Transverse colon (tissue), 4 donors: ENCODE data around the gene CALN1. TPM values are rescaled to one million over a fixed set of nuclear protein-coding genes. Genes with fewer than 3 reads are reported as not detected.

Experiments
- DNase-seq: peaks from one replicate; pipeline ENCODE4 v3.0.0-alpha.2; 2019
- H3K27ac ChIP-seq, 4 donors: fragments of 200-600 bp; sonication (generic); 2 replicates each; pipeline ENCODE4 v1.5.1; 2016 to 2018; ENCODE audit warnings: inconsistent platforms in 4 of 4
- H3K27me3 ChIP-seq: fragments of 200-600 bp; sonication (generic); 2 replicates; pipeline ENCODE4 v1.5.1; 2017; ENCODE audit warnings: inconsistent platforms
- H3K36me3 ChIP-seq, 4 donors: fragments of 200-600 bp; sonication (generic); 2 replicates each; pipeline ENCODE4 v1.5.1; 2017 to 2019; ENCODE audit warnings: inconsistent platforms in 4 of 4
- H3K4me1 ChIP-seq, 4 donors: fragments of 200-600 bp; sonication (generic); 2 replicates each; pipeline ENCODE4 v1.5.1; 2017 to 2020; ENCODE audit warnings: inconsistent platforms in 4 of 4
- H3K4me3 ChIP-seq, 4 donors: fragments of 200-600 bp; sonication (generic); 1 replicate in 1 of 4; 2 replicates in 3 of 4; pipeline versions ENCODE4 v1.5.1 to v1.6.1; 2017 to 2019; ENCODE audit warnings: inconsistent platforms in 4 of 4
- H3K9me3 ChIP-seq, 2 donors: fragments of 200-600 bp; sonication (generic); 2 replicates each; pipeline ENCODE4 v1.5.1; 2017 to 2019; ENCODE audit warnings: inconsistent platforms in 2 of 2
- EP300 ChIP-seq: sonication (generic); formaldehyde crosslinking; IDR thresholded peaks from one replicate; pipeline ENCODE4 v1.6.1; 2017; ENCODE audit warnings: antibody characterized with exemption, low read depth
- POLR2A ChIP-seq: fragments of 450-650 bp; IDR thresholded peaks from one replicate; pipeline ENCODE4 v1.6.1; 2016; ENCODE audit warnings: antibody characterized with exemption, mild to moderate bottlenecking, moderate library complexity
- POLR2AphosphoS5 ChIP-seq, 3 donors: sonication (generic); formaldehyde crosslinking; IDR thresholded peaks; one replicate each; pipeline ENCODE4 v1.6.1; 2016; ENCODE audit warnings: antibody characterized with exemption in 3 of 3
- WGBS, 2 donors: methylation state at CpG; one replicate each; pipeline ENCODE4 v1.1.5; 2018; ENCODE audit warnings: low coverage in 1 of 2; 5-methylcytosine and 5-hydroxymethylcytosine counted together
- in situ Hi-C, 4 donors: fragments of 200-750 bp; cut with MboI; loops; one replicate each; pipeline versions ENCODE4 v1.15.0 to v1.15.1; 2017; ENCODE audit warnings: low sequenced_read_pairs in 3 of 4, low pct_ligation_motif_present in 1 of 4, low pct_unique_long_range_greater_than_20kb in 1 of 4
- intact Hi-C: fragments of 100-400 bp; cut with DNase I; formaldehyde crosslinking; loops from one replicate; pipeline ENCODE4 v1.15.1; 2023; ENCODE audit warnings: low total_unique reads
- total RNA-seq, 4 donors: library from RNA; depleted of rRNA; stranded (reverse); fragments of >200 nt; gene quantifications; one replicate each; pipeline ENCODE4 v1.1.0, GENCODE V29; 2016
- TF ChIP-seq, protein P1 (sequence below), 5 experiments: fragments of 200-600 bp in 3 of 5; fragments of 450-650 bp in 2 of 5; sonication (generic) in 3 of 5; IDR thresholded peaks; 1 replicate in 2 of 5; 2 replicates in 3 of 5; pipeline ENCODE4 v1.5.1; 2016 to 2017; ENCODE audit warnings: antibody characterized with exemption in 5 of 5, inconsistent platforms in 3 of 5, mild to moderate bottlenecking in 2 of 5, moderate library complexity in 1 of 5

CALN1 gene
- total RNA-seq, 4 donors from 2014 or later: not detected

DNA sequence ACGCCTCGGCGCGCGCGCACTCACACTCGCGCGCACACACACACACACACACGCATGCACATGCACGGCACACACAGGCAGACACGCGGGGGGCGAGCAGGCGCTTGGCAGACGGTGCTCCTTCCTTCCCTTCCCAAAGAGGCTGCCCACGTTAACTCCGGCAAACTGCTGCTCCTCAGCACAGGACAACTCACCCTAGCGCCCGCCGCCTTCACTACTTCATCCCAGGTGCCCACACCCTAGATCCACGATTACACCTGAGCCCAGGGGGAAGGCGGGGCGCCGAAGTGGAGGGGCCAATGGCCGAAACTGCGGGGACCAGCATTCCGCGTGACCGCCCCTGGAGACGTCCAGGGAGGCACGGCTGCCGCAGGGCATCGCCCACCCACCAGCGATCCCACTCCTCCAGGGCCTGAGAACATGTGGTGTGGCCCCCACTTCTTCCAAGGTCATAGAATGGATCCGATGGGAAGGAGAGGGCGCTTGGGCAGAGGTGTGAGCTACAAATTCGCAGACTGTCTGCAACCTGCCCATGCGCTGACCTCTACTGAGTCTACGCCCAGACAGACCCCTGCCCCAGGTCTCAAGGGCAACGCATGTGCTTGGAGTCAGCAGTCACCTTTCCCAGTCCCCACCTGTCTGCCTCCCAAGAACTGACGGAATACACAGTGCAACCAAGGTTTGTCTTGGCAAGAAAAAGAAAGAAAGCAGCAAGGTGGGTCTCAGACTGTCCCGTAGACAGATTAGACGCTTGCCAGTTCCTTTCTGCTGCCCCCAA, 74.6 kb downstream of the CALN1 start:
- intact Hi-C loops (no loop called here), in situ Hi-C loops (no loop called here)
- Histone ChIP-seq H3K4me3 (no peak overlapping the region), H3K27me3 (peaks cover 35% of the 10 kb centered on the region), H3K27ac (no peak overlapping the region), H3K4me1 (no peaks in the 10 kb centered on the region), H3K9me3 (no peaks in the 10 kb centered on the region), H3K36me3 (no peaks in the 10 kb centered on the region)
- TF ChIP-seq POLR2AphosphoS5 (IDR thresholded peaks at IDR 0.05) (no peak), EP300 (no peak), POLR2A (no peak)
- TF ChIP-seq, protein P1, sequence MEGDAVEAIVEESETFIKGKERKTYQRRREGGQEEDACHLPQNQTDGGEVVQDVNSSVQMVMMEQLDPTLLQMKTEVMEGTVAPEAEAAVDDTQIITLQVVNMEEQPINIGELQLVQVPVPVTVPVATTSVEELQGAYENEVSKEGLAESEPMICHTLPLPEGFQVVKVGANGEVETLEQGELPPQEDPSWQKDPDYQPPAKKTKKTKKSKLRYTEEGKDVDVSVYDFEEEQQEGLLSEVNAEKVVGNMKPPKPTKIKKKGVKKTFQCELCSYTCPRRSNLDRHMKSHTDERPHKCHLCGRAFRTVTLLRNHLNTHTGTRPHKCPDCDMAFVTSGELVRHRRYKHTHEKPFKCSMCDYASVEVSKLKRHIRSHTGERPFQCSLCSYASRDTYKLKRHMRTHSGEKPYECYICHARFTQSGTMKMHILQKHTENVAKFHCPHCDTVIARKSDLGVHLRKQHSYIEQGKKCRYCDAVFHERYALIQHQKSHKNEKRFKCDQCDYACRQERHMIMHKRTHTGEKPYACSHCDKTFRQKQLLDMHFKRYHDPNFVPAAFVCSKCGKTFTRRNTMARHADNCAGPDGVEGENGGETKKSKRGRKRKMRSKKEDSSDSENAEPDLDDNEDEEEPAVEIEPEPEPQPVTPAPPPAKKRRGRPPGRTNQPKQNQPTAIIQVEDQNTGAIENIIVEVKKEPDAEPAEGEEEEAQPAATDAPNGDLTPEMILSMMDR (IDR thresholded peaks at IDR 0.05): no peak
- WGBS, 2 donors: 23% methylated on average over 43 of the region's 44 CpGs; no CpG with 5 or more reads in 1 of the 2 donors
- DNase-seq: no peak

DNA sequence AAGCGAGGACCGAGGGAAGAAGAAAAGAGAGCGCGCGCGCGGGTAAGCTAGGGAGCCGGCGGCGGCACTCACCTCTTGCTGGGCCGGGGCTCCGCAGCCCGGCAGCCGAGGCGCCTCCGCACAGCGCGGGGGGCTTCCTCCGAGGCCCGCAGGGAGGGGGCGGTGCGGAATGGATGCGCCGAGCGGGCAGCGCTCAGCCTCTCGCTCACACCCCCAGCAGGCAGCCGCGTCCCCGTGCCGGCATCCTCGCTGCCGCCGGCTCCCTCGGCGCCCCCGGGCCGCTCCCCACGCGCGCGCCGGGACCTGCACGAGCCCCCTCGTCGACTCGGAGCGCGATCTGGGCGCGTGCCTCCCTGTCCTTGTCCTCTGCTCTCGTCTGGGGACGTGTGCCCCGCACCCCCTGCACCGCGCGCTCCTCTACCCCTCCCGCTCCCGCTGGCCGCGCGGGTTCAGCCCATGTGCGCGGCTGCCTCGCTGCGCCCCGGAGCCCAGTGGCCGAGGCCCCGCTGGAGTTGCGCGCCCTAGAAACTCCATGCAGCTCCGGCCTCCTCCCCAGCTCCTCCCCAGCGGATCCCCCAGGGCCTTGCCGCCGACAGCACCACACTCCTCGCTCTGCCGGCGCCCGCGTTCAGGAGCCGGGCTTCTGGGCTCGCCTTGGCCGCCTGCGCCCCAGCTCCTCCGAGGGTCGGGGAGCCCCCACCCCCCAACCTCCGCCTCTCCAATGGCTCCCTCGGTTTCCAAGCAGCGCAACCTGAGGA, 75.3 kb downstream of the CALN1 start:
- WGBS, 2 donors: 22% methylated on average over 67 of the region's 89 CpGs; no CpG with 5 or more reads in 1 of the 2 donors
- Histone ChIP-seq H3K4me1 (no peaks in the 10 kb centered on the region), H3K4me3 (no peak overlapping the region), H3K27me3 (peaks cover 35% of the 10 kb centered on the region), H3K27ac (no peak overlapping the region), H3K36me3 (no peaks in the 10 kb centered on the region), H3K9me3 (no peaks in the 10 kb centered on the region)
- in situ Hi-C loops: no loop called here
- intact Hi-C loops: no loop called here
- DNase-seq: no peak
- TF ChIP-seq POLR2A (no peak), POLR2AphosphoS5 (IDR thresholded peaks at IDR 0.05) (no peak), EP300 (no peak)
- TF ChIP-seq, protein P1 (IDR thresholded peaks at IDR 0.05): no peak

DNA sequence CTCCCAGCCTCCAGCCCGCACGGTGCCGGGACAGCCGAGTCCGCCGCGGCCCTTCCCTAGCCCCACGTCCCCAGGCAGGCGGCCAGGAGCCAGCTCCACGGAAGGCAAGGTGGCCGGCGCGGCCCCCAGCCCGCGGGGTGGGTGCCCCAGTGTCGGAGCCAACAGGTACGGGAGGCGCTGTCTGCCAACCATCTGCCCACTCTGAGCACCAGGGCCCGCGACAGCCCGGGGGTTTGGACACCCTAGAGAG, 75.8 kb downstream of the CALN1 start:
- 15% methylated on average over 5 of the region's 21 CpGs; no CpG with 5 or more reads in 1 of the 2 donors for WGBS, 2 donors
- Histone ChIP-seq H3K27ac (no peak overlapping the region), H3K4me3 (no peak overlapping the region), H3K27me3 (peaks cover 35% of the 10 kb centered on the region), H3K36me3 (no peaks in the 10 kb centered on the region), H3K9me3 (no peaks in the 10 kb centered on the region), H3K4me1 (no peaks in the 10 kb centered on the region)
- intact Hi-C loops (no loop called here), in situ Hi-C loops (no loop called here)
- no peak for TF ChIP-seq POLR2AphosphoS5 (IDR thresholded peaks at IDR 0.05)
- TF ChIP-seq, protein P1 (IDR thresholded peaks at IDR 0.05): no peak
- TF ChIP-seq POLR2A: no peak
- no peak for TF ChIP-seq EP300
- DNase-seq: no peak

DNA sequence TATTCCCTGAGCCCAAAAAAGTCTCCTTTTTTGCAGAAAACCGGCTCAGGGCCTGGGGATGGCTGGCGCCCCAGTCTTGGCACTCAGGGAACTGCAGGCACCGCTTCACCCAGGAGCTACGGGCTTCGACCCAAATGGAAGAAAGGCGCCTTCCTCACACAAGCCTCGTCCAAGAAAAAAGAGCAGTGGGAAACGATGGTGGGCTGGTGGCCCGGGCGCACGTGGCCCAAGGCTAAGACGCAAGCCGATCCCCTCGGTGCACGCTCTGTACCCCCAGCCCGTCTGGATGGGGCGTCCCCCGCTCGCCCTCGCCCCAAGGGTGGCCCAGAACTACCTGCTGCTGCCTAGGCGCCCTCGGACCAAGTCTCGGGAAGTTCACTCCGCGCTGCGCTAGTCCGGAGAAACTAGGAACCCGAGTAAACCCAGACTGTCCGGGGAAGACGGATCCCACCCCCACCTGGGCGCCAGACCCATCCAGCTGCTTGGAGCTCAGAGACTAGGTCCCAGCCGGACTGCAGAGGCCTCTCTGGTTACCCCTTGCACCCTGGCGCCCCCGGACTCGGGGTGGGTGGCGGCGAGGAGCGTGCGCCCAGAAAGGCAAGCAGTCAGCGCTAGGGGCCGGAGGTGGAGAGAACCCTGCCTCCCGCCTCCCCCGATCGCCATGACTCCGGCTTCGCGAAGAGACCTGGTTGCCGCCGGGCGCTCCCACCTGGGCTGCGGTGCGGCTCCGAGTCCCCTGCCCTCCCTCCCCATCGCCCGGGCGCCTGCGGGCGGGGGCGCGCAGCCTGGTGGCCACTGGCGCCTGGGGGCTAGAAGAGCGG, 76.4 kb downstream of the CALN1 start:
- H3K36me3 ChIP-seq: no peaks in the 10 kb centered on the region
- 16% methylated on average over 24 of the region's 62 CpGs; no CpG with 5 or more reads in 1 of the 2 donors for WGBS, 2 donors
- no peak for DNase-seq
- no peak overlapping the region for H3K27ac ChIP-seq
- no peaks in the 10 kb centered on the region for H3K9me3 ChIP-seq
- peaks cover 35% of the 10 kb centered on the region for H3K27me3 ChIP-seq
- H3K4me3 ChIP-seq: no peak overlapping the region
- in situ Hi-C loops: no loop called here
- TF ChIP-seq POLR2A (no peak), POLR2AphosphoS5 (IDR thresholded peaks at IDR 0.05) (no peak), EP300 (no peak)
- TF ChIP-seq, protein P1 (IDR thresholded peaks at IDR 0.05): no peak
- intact Hi-C loops: no loop called here
- no peaks in the 10 kb centered on the region for H3K4me1 ChIP-seq
